Smooth muscle cell (in vitro differentiated cells): Measurements from ENCODE around the gene DOLPP1. TPM values are rescaled to one million over a fixed set of nuclear protein-coding genes. Genes with fewer than 3 reads are reported as not detected.

ENCODE experiments used
- DNase-seq: peaks from one replicate; lab custom pipeline; 2025; ENCODE audit not compliant: unreplicated experiment; lab: John Stamatoyannopoulos, UW
- H2AFZ ChIP-seq: fragments of 200-600 bp; sonication (generic); 2 replicates; pipeline ENCODE4 v1.6.0; 2016; ENCODE audit warnings: antibody characterized with exemption, low read depth, mild to moderate bottlenecking
- H3F3A ChIP-seq: fragments of 200-600 bp; sonication (generic); 2 replicates; pipeline ENCODE4 v1.6.0; 2017; ENCODE audit warnings: antibody characterized with exemption, low read depth
- H3K27ac ChIP-seq: fragments of 200-600 bp; sonication (generic); 2 replicates; pipeline ENCODE4 v1.5.1; 2016; ENCODE audit warnings: low read depth, mild to moderate bottlenecking
- H3K27me3 ChIP-seq: fragments of 200-600 bp; sonication (generic); 2 replicates; pipeline ENCODE4 v1.6.1; 2016; ENCODE audit warnings: low read depth, mild to moderate bottlenecking
- H3K36me3 ChIP-seq: fragments of 200-600 bp; sonication (generic); 2 replicates; pipeline ENCODE4 v1.5.1; 2016; ENCODE audit warnings: low read depth
- H3K4me1 ChIP-seq: fragments of 200-600 bp; sonication (generic); 2 replicates; pipeline ENCODE4 v1.5.1; 2016; ENCODE audit warnings: low read depth
- H3K4me2 ChIP-seq: fragments of 200-600 bp; sonication (generic); 2 replicates; pipeline ENCODE4 v1.6.0; 2016; ENCODE audit warnings: mild to moderate bottlenecking
- H3K4me3 ChIP-seq: fragments of 200-600 bp; sonication (generic); 2 replicates; pipeline ENCODE4 v1.5.1; 2016; ENCODE audit warnings: mild to moderate bottlenecking
- H3K79me2 ChIP-seq: fragments of 200-600 bp; sonication (generic); 2 replicates; pipeline ENCODE4 v1.6.0; 2016; ENCODE audit warnings: low read depth, mild to moderate bottlenecking
- H3K9ac ChIP-seq: fragments of 200-600 bp; sonication (generic); 2 replicates; pipeline ENCODE4 v1.6.0; 2016; ENCODE audit warnings: low read depth
- H3K9me3 ChIP-seq: fragments of 200-600 bp; sonication (generic); replicated peaks from 2 replicates; pipeline ENCODE4 v1.5.1; 2016; ENCODE audit warnings: low read depth
- H4K20me1 ChIP-seq: fragments of 200-600 bp; sonication (generic); 2 replicates; pipeline ENCODE4 v1.6.0; 2016; ENCODE audit warnings: low read depth
- CTCF ChIP-seq: fragments of 200-600 bp; sonication (generic); IDR thresholded peaks from 2 replicates; pipeline ENCODE4 v1.5.1; 2017; ENCODE audit warnings: borderline replicate concordance, mild to moderate bottlenecking, antibody characterized with exemption; ENCODE audit not compliant: insufficient read depth, poor library complexity, severe bottlenecking
- WGBS: methylation state at CpG from one replicate; pipeline ENCODE4 v1.1.7; 2016; ENCODE audit warnings: low lambda C conversion rate; 5-methylcytosine and 5-hydroxymethylcytosine counted together
- polyA plus RNA-seq: library from polyadenylated mRNA; unstranded; fragments of >200 nt; fragmentation: Nextera tagmentation; extraction: Ambion mirVana; gene quantifications from 2 replicates; pipeline ENCODE4 v1.2.1, GENCODE V29; 2016
- total RNA-seq: library from RNA; depleted of rRNA; stranded (reverse); fragments of >200 nt; gene quantifications from 2 replicates; pipeline ENCODE4 v1.2.3, GENCODE V29; 2014

Gene DOLPP1
- total and polyA plus RNA-seq, 2 experiments from 2014 or later, result 14.4 to 17.8 TPM

- DNase-seq, result no peak
- 97% methylated on average over 16 of the region's 16 CpGs for WGBS
- no peaks in the 10 kb centered on the region for H3K79me2 ChIP-seq
- H3K4me1 ChIP-seq, result no peaks in the 10 kb centered on the region
- no peak overlapping the region for H3K9ac ChIP-seq
- H3K4me2 ChIP-seq, result no peak overlapping the region
- H3F3A ChIP-seq, result no peaks in the 10 kb centered on the region
- no peaks in the 10 kb centered on the region for H3K27me3 ChIP-seq
- peaks cover 3% of the 10 kb centered on the region for H4K20me1 ChIP-seq
- no peaks in the 10 kb centered on the region for H3K36me3 ChIP-seq
- no peak overlapping the region for H3K27ac ChIP-seq
- no peak overlapping the region for H2AFZ ChIP-seq
- H3K9me3 ChIP-seq, result no peaks in the 10 kb centered on the region
- H3K4me3 ChIP-seq, result no peak overlapping the region
- TF ChIP-seq CTCF, result no peak
Observed at GRCh38 chr9:129097671-129098306, 16.9 kb downstream of the DOLPP1 start.

DNA sequence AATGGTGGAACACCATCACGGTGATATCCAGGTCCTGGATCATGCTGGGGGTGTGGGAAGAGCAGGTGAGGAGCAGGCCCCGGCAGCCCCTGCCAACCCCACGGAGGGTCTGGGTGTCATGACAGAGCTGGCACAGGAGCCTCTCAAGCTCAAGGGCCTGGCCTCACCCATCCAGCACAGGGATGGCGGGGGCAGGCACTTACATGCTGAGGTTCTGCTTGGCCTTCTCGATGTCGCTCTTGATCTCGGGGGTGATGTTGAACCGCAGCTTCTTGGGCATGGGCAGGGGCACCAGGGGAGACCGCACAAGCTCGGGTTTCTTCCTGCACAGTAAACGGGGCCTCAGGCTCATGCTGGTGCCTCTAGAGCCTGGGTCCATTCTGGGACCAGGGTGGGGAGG lies 17.4 kb downstream of the DOLPP1 start:
- no peak overlapping the region for H3K4me2 ChIP-seq
- no peak overlapping the region for H2AFZ ChIP-seq
- peaks cover 4% of the 10 kb centered on the region for H4K20me1 ChIP-seq
- 100% methylated on average over 11 of the region's 11 CpGs for WGBS
- H3K27ac ChIP-seq, result no peak overlapping the region
- H3K79me2 ChIP-seq, result no peaks in the 10 kb centered on the region
- no peak overlapping the region for H3K9ac ChIP-seq
- H3K36me3 ChIP-seq, result no peaks in the 10 kb centered on the region
- no peaks in the 10 kb centered on the region for H3K9me3 ChIP-seq
- H3F3A ChIP-seq, result no peaks in the 10 kb centered on the region
- H3K4me3 ChIP-seq, result no peak overlapping the region
- DNase-seq, result no peak
- TF ChIP-seq CTCF, result no peak
- H3K27me3 ChIP-seq, result no peaks in the 10 kb centered on the region
- H3K4me1 ChIP-seq, result no peaks in the 10 kb centered on the region

- Histone ChIP-seq H3K4me3 (no peak overlapping the region), H4K20me1 (peaks cover 4% of the 10 kb centered on the region), H3K79me2 (no peaks in the 10 kb centered on the region), H3K27ac (no peak overlapping the region), H3K9me3 (no peaks in the 10 kb centered on the region), H2AFZ (no peak overlapping the region), H3K4me1 (no peaks in the 10 kb centered on the region), H3F3A (no peaks in the 10 kb centered on the region), H3K9ac (no peak overlapping the region), H3K36me3 (no peaks in the 10 kb centered on the region), H3K4me2 (no peak overlapping the region), H3K27me3 (no peaks in the 10 kb centered on the region)
- TF ChIP-seq CTCF, result no peak
- WGBS, result 77% methylated on average over 28 of the region's 28 CpGs
- DNase-seq, result no peak
Observed at GRCh38 chr9:129100383-129101169, 19.7 kb downstream of the DOLPP1 start.
